GM13977 (cell line): ENCODE measurements around the gene AUTS2.

ENCODE experiments used
- DNase-seq: peaks from one replicate; pipeline ENCODE4 v3.0.0; 2012; ENCODE audit warnings: low spot score
- CTCF ChIP-seq: IDR thresholded peaks from 2 replicates; pipeline ENCODE4 v1.5.1; 2012; ENCODE audit warnings: mild to moderate bottlenecking, control low read depth; ENCODE audit not compliant: insufficient read depth; ENCODE audit errors: extremely low read depth, missing control alignments
- in situ Hi-C: fragments of 300-500 bp; cut with MboI; formaldehyde crosslinking; loops from one replicate; pipeline ENCODE4 v1.12.0; 2022; ENCODE audit warnings: low sequenced_read_pairs, low pct_unique_long_range_greater_than_20kb, mixed read lengths, inconsistent platforms; ENCODE audit not compliant: unreplicated experiment

Gene AUTS2

GRCh38 chr7:70294211-70294911 is 696.1 kb downstream of the AUTS2 start:
- in situ Hi-C loops, result no loop called here
- TF ChIP-seq CTCF, result no peak
- no peak for DNase-seq

DNA sequence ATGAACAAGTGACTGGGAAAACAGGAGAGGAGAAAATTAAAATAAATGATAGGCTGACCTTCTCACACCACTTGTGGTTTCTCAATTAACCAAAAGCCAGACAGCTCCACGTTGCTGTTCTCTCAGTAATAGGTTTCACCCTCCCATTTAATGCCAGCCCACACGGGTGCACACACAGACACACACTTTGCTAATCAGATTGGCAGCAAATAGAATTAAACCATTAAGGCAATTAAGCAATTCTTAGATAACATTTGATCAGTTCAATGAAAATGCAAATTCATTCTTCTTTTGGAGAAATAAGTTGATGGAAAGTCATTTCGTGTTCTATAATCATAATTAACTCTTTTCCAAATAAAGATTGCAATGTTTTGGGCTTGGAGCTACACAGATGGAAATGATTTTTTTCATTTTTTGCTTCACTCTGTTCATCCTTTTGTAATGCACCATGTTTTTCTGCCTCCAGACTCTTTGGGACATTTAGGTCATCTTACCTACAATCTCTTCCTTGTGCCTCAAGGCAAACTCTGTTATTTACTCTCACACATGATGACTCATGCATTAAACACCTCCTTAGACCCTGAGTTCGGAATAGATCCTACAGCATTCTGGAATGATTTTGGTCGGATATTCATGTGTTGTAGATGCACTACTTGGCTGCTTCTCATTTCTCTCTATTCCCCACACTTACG is 700.7 kb downstream of the AUTS2 start:
- DNase-seq, result no peak
- TF ChIP-seq CTCF, result no peak
- in situ Hi-C loops, result no loop called here

DNA sequence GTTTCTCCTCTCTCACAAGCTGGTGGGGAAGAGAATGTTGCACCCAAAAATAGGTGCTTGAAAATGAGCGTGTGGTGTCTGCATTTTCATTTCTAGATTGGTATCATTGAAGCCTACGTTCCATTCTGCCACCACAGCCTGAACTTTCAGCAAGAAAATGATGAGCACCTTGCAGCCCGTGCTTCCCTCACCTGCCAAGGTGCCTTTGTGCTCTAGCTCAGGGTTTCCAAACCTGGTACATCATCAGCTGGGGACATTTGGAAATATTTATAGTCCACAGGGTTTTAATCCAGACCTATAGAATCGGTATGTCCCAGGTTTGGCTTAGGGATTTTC is 701.2 kb downstream of the AUTS2 start:
- DNase-seq, result no peak
- TF ChIP-seq CTCF, result no peak
- in situ Hi-C loops, result no loop called here

GRCh38 chr7:70301673-70302185 is 703.5 kb downstream of the AUTS2 start:
- no peak for DNase-seq
- in situ Hi-C loops, result no loop called here
- no peak for TF ChIP-seq CTCF

DNA sequence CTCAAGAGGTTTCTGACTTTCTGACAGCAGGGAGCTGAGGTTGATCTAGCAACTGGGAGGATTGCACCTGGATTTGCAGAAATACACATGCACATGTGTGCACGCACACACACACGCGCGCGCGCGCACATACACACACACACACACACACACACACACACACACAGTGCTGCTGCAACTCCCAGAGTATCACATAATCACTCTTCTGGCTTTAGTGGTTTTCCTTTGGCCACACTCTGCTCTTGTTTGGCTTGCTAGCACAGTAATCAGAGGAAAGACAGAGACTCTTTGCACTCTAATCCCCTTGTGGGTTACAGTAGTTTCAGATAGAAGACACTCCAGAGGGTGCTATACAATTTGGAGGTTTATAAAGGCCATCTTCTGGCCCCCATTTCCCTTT is 705.0 kb downstream of the AUTS2 start:
- peak; percentile 14 for DNase-seq
- TF ChIP-seq CTCF, result no peak
- in situ Hi-C loops, result no loop called here

- DNase-seq, result no peak
- TF ChIP-seq CTCF, result no peak
- in situ Hi-C loops, result no loop called here
These were observed 705.5 kb downstream of the AUTS2 start for GRCh38 chr7:70303780-70304179.
